Limb (tissue), 2 donors: ENCODE measurements around the gene RAB11FIP4.

Experiments used
- DNase-seq, 2 donors: peaks; one replicate each; pipeline ENCODE4 v3.0.0-alpha.2; 2016; ENCODE audit errors: extremely low spot score in 2 of 2

Gene RAB11FIP4

DNA sequence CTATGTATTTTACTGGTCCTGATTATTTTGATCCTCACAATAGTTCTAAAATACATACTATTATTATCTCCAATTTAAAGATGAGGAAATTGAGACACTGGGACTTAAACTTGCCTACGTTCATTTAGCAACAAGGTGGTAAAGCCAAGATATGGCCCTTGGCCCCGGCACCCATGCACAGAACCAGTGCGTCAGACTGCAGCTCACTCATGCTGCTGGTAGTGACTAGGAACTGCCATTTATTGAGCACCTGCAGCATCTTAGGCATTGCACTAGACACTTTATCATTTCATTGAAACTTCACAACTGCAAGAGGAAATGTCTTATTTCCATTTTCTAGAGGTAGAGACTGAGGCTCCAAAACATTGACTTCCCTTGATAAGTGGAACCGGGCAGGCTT is 93.3 kb downstream of the RAB11FIP4 start:
- no peak for DNase-seq

- DNase-seq = no peak
Measured at GRCh38 chr17:31486351-31487062, 95.0 kb downstream of the RAB11FIP4 start.

GRCh38 chr17:31487063-31487647 is 95.7 kb downstream of the RAB11FIP4 start:
- no peak for DNase-seq

GRCh38 chr17:31487648-31488263 is 96.3 kb downstream of the RAB11FIP4 start:
- DNase-seq = peak in 1 of 2 donors; percentile 89

GRCh38 chr17:31488264-31488981 is 96.9 kb downstream of the RAB11FIP4 start:
- peak in 1 of 2 donors; percentile 58 for DNase-seq

DNA sequence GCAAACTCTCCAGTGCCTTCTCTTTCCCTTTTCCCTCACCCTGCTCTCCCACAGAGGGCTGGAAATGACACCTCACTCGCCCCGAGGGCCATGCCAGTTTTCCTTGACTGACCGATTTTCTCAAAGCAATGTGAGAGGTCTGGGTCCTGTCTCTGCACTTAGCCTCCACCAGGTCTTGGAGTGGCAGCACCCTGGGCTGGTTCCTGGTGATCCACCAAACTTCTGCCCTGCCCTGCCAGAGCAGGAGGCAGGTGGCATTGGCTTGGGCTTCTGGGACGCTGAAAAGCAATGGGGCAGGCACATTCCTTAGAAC is 97.5 kb downstream of the RAB11FIP4 start:
- DNase-seq = no peak

DNA sequence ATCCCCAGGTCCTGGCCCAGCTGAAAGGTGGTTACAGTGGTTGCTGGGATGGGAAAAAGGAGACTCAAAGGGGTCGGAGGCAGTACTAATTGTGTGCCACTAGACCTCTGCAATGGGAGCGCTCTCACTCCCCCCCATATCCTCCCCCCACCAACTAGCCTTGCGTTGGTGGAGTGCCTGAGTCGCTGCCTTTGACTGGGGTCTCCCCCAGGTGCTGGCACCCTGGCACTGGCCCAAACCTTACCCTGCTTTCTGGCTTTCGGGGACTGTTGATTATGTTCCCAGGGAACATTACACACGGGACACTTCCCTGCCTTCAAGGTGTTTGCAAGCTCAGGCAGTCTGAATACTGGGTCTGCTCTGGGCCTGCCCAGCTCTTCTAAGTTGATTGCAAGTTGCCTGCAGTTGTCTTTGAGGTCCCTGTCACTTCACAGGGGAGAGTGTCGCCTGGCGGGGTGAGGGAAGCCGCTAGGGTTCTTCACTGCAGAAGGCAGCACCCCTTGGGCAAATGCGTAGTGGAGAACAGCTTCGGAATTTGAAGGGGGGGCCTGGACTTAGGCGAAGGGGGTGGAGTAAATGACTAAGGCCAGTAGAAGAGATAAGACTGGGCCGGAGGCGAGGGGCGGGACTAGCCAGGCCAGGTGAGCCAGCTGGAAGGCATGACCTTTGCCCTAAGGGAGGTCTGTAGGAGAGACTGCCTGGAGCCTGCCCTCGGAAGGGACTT is 98.0 kb downstream of the RAB11FIP4 start:
- DNase-seq = no peak

DNA sequence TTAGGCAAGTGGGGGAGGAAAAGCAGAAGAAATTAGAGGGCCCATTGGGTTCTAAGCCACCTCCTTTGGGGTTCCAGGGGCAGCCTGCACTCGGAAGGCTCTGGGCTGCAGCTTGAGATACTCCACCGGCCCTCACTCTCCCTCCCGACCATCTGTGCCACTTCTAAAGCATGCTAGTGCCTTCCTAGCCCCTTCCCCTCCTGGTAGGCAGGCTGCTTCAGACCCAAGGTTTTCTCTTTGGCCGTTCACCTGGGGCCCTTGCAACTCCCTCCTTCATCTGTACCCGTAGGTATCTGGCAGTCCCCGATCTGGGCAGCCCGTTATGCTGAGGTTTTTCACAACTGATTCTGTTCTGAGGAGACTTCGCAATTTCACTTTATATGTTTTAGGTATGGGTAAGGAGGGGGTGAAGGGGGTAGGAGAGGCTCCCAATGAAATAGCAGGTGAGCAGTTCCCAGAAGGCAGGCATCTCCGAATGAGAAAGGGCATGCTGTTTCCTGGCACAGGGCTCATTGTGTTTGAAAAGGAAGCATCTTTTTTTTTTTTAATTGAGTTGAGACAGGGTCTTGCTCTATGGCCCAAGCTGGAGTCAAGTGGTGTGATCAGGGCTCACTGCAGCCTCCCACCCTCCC is 98.7 kb downstream of the RAB11FIP4 start:
- DNase-seq = no peak

DNA sequence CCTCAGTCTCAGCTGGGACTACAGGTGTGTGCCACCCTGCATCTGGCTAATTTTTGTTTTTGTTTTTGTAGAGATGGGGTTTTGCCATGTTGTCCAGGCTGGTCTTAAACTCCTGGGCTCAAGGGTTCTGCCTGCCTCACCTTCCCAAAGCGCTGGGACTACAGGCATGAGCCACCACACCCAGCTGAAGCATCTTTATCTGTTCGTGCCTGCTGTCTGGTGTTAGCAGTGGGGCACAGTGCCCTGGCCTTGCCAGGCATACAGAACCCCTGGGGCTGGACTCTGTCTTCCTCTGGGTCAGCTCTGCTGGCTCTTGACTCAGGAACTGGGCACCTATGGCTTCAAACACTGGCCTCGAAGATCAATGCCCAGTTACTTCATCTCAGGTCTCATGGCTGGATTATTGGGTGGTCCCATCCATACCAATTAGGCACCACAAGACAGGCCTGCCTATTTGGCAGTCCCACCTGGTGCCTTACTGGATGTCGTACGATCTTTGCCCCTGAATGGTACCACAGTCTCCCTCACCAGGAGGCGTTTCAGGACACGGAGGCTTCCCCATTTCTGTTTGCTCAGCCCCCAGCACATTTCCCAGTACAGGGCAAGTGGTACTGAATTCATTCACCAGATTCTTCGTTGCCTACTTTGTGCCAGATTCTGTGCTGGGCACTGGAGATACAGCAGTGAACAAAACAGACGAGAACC is 99.3 kb downstream of the RAB11FIP4 start:
- DNase-seq = no peak

- DNase-seq = no peak
Measured at GRCh38 chr17:31491376-31492131, 100.1 kb downstream of the RAB11FIP4 start.

GRCh38 chr17:31492206-31492605 is 100.7 kb downstream of the RAB11FIP4 start:
- no peak for DNase-seq

DNA sequence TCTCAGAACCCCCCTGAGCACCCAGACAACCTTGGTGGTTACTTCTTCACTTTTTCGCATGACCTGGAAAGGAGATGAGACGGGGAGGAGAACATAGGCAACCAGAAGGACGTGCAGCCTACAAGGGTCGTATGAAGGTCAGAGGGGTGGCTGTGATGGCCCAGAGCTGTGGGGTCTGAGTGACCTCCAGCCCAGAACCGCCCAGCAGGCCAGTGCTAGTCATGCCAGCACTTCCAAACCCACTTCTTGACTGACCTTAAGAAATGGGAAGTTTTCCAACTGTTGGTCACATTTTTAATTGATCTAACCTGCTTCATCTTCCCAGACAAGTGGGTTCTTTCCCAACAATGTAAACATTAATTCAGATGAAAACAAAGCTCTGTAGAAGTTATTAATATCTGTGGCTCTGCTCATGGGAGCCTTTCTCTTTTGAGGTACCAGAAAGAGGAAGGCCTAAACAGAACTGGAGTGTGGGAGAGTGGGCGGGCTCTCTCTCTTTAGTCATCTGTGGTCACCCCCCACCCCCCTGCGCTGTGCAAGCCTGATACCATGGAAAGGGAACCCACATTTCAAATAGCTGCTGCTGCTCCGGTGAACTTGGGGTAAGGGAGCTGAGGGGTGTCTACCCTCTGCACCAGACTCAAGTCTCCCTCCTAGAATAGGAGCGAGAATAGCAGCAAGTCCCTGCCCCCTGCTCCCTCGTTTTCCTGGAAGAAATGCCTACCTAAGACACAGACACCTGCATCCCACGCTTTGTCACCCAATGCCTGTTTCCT is 101.6 kb downstream of the RAB11FIP4 start:
- no peak for DNase-seq

DNA sequence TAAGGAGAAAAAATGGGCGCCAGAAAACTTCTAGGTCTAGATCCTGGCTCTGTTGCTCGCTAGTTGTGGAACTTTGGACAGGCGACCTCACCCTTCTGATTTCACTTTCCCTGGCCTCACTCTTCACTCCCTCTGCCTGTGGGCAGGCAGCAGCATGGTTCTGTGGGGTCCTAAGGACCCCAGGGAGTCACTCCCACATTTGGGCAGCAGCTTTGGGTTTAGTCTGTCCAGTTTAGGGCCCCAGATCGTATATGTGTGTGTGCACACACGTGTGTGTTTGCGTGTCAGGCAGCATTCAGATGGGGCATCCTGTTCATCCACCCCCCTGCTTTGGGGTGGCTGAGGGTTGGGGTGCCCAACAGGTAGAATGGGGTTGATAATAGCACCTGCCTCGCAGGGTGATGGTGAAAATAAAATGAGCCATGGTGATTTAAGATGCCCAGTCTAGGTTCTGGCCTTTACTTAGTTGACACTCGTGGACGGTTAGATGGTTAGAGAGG is 102.2 kb downstream of the RAB11FIP4 start:
- no peak for DNase-seq

DNA sequence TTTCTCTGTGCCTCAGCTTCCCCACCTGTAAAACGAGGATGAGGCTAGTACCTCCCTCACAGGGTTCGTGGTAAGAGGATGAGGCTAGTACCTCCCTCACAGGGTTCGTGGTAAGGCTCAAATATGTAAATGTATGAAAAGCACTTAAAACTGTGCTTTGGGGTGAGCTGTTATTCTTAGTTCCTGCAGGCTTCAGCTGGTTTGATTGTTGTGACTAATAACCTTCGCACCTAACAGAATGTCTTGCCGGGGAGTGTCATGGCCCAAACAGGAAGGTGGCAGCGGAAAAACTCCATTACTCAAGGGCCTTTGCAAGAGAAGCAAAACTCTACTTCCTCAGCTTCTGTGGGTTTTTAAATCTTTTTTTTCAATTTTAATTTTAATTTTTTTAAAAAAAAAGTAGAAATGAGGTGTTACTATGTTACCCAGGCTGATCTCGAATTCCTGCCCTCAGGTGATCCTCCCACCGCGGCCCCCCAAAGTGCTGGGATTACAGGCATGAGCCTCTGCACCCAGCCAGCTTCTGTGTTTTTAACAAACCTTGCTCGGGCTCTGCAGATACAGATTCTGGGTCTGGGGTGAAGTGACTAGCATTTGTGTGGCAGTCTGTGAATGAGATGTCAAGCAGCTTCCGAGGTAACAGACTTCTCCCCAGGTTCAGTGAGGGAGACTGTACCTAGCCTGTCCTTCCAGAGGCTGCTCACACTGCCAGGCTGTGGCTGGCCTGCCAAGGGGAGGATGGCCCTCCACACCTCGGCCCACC is 103.0 kb downstream of the RAB11FIP4 start:
- DNase-seq = no peak

DNA sequence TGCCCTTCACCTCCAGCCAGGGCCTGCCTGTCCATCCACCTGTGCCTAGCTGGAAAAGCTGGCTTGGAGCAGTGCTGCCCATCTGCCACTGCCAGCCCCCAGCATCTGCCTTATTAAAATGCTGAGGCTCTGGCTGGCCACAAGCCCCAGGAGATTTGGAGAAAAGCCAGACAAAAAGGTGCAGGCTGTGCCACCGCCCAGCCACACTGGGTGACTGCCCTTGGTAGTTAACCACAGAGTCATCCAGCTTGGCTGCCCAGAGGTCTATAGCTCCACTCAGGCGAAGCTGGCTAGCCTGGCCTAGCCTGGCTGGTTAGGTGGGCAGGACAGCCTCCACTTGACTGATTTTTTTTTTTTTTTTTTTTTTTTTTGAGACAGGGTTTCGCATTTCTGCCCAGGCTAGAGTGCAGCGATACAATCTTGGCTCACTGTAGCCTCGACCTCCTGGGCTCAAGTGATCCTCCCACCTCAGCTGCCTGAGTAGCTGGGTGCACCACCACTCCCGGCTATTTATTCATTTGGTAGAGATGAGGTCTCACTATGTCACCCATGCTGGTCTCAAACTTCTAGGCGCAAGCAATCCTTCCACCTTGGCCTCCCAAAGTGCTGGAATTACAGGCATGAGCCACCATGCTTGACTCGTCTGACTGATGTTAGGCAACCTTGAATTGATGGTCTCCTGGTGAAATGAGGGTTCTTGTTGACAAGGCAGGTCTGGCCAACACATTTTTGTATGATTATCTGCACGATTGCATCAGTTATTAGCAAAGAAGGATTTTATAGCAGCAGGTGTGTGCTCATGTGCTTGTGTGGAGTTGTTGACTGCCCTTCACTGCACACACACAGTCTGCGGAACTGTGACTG is 103.8 kb downstream of the RAB11FIP4 start:
- DNase-seq = peak in 1 of 2 donors; percentile 27

DNA sequence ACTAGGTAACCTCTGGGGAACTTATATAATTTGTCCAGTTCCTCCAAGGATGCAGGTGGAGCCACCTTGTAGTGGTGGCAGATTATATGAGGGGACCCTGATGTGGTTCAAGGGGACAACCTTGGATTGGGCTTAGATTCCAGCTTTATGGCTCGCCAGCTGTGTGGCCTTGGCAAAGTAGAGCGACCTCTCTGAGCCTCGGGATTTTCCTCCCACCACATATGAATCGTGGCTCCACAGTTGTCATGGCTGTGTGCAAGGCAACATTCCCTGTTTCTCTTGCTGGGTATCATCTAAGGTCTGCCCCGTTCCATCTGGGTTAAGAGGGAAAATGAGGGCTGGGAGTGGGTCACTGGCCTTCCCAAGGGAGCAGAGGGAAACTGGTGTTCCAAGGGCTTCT is 104.6 kb downstream of the RAB11FIP4 start:
- no peak for DNase-seq

DNA sequence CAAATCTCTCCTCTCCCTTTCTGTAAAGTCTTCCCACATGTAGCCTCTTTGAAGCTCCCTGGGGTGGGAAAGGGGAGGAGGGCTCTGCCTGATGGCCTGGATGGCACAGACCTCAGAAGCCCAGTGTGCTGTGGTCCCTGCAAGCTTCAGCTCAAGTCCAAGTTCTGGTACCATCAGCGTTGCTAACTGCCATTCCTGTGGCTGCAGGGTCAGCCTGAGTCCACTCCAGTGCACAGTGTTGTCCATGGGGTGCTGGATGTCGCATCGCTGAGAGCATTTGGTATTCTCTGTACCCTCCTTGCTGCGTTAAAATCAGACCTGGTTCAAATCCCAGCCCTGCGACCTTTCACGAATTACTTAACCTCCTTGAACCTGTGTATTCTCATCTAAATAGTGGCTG is 105.1 kb downstream of the RAB11FIP4 start:
- DNase-seq = no peak
